HFFc6 (cell line): ENCODE measurements around the gene DDX23. TPM values are rescaled to one million over a fixed set of nuclear protein-coding genes. Genes with fewer than 3 reads are reported as not detected.

Experiments used
- DNase-seq: peaks from one replicate; pipeline ENCODE4 v3.0.0-alpha.2; 2018
- H3K27ac Mint-ChIP-seq: 2 replicates; pipeline ENCODE4 v1.8.0; 2020; ENCODE audit warnings: mild to moderate bottlenecking, mixed read lengths
- H3K27me3 Mint-ChIP-seq: 2 replicates; pipeline ENCODE4 v1.8.0; 2021; ENCODE audit warnings: mild to moderate bottlenecking, moderate library complexity, mixed read lengths; ENCODE audit not compliant: insufficient read depth
- H3K36me3 Mint-ChIP-seq: 2 replicates; pipeline ENCODE4 v1.8.0; 2021; ENCODE audit warnings: low read depth, mixed read lengths
- H3K4me1 Mint-ChIP-seq: 2 replicates; pipeline ENCODE4 v1.8.0; 2020; ENCODE audit warnings: low read depth, mixed read lengths
- H3K4me3 Mint-ChIP-seq: 2 replicates; pipeline ENCODE4 v1.8.0; 2020; ENCODE audit warnings: mild to moderate bottlenecking, moderate library complexity, mixed read lengths
- H3K9me3 Mint-ChIP-seq: 2 replicates; pipeline ENCODE4 v1.8.0; 2020; ENCODE audit warnings: mild to moderate bottlenecking, mixed read lengths
- total RNA-seq, 6 experiments: library from RNA; stranded (reverse); fragmentation: NEBNext Ultra II Directional; extraction: Animal tissue kit (Norgen Biotek cat#: 25700); gene quantifications; 2 replicates in 1 of 6; 3 replicates in 5 of 6; pipeline ENCODE4 v1.2.3, GENCODE V29; 2021
- TF ChIP-seq, protein P1 (sequence below): fragments of 200-600 bp; sonication (generic); IDR thresholded peaks from 2 replicates; pipeline ENCODE4 v1.5.0; 2021; ENCODE audit warnings: antibody characterized with exemption, mild to moderate bottlenecking

Gene DDX23
- total RNA-seq, 6 experiments from 2014 or later, result 57.4 to 84.1 (median 69.8) TPM

DNA sequence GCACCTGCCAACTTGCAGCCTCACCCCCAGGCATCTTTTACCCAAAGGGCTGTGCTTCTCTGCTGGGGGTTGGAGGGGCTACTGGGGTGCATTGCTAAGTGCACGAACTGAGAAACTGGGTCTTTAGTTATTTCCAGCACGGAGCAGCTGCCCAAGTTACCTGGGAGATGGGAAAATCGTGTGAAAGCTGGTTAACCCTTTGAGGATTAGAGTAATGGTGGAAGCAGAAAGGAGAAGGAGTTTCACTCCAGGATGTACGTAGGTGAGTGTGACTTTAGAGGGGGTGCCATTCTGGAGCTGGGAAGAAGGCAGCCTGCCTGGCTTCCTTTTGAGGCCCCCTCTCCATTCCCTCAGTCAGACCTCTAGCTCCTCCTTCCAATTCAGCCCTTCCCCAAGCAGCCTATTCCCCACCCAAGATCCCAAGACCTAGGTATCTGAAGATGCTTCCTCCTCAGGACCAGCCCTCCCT, 62.1 kb downstream of the DDX23 start:
- no peak for DNase-seq
- Mint-ChIP-seq H3K27ac (no peak overlapping the region), H3K4me3 (peak overlapping the region; percentile 91), H3K9me3 (no peaks in the 10 kb centered on the region), H3K36me3 (no peaks in the 10 kb centered on the region), H3K4me1 (peaks cover 29% of the 10 kb centered on the region), H3K27me3 (no peaks in the 10 kb centered on the region)
- TF ChIP-seq, protein P1, sequence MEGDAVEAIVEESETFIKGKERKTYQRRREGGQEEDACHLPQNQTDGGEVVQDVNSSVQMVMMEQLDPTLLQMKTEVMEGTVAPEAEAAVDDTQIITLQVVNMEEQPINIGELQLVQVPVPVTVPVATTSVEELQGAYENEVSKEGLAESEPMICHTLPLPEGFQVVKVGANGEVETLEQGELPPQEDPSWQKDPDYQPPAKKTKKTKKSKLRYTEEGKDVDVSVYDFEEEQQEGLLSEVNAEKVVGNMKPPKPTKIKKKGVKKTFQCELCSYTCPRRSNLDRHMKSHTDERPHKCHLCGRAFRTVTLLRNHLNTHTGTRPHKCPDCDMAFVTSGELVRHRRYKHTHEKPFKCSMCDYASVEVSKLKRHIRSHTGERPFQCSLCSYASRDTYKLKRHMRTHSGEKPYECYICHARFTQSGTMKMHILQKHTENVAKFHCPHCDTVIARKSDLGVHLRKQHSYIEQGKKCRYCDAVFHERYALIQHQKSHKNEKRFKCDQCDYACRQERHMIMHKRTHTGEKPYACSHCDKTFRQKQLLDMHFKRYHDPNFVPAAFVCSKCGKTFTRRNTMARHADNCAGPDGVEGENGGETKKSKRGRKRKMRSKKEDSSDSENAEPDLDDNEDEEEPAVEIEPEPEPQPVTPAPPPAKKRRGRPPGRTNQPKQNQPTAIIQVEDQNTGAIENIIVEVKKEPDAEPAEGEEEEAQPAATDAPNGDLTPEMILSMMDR, result no peak

DNA sequence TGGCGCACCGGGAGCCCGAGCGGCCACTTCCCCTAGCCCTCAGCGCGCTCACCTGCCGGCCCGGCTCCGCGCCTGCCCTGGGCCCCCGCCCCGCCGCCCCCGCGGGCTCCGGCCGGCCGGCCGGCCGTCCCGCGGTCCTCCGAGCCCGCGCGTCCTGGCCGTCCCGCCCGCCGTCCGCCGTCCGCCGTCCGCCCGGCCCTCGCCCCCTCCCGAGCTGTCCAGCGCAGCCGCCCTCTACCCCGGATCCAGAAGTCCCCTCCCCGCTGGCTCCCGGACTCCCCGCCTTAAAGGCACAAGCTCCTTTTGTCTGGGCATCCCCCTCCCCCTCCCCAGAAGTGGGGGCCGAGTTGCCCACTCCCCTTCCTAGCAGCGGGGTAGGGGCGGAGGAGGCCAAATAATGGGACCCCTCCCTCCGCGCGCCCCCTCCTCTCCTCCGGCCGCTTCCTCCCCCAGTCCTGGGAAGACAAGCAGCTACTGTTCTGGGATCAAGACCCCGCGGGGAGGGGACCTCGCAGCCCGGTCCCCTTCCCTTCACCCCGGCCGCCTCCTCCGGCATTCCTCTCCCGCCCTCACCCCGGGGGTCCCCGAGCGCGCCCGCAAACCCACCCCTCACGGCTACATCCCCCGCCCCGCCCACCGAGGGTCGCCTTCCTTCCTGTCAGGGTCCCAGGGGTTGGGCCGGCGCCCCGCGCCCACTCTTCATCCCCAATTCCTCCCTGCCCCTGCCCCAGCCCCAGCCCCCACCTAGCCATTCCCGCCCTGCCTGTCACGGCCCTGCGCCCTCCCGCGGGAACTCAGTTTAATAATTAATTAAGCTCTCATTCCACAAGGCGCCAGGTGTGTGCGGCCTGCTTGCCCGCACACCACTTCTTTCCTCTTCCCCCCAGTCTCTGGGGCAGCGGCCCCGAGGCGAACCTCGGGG, 62.8 kb downstream of the DDX23 start, which contains the start of gene ADCY6:
ADCY6 (minus strand) TSS at position 236 of the 922 bp plus-strand sequence. CDS start 5,655 bp downstream, outside the sequence.
- Mint-ChIP-seq H3K4me1 (peaks cover 23% of the 10 kb centered on the region), H3K4me3 (peak within 1 kb of the TSS; percentile 91), H3K27me3 (no peaks in the 10 kb centered on the region), H3K9me3 (no peaks in the 10 kb centered on the region), H3K36me3 (no peaks in the 10 kb centered on the region), H3K27ac (peak within 1 kb of the TSS; percentile 73)
- TF ChIP-seq, protein P1, result no peak
- peak; percentile 37 for DNase-seq

DNA sequence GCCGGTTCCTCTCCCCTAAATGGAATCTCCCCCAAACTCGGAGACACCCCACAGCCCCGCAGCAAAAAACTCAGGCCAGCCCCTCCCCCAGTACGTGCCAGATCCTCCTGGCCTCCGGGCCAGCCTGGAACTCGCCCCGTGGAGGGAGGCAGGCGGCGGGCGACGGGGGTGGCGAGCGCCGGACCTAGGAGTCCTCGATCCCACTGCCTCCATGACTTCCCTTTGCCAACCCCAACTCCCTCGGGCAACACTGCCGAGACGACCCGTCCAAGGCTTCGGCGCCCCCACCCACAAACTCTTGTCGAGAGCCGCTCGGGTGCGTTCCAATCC, 63.5 kb downstream of the DDX23 start:
- Mint-ChIP-seq H3K27ac (peak overlapping the region; percentile 73), H3K36me3 (no peaks in the 10 kb centered on the region), H3K4me1 (peaks cover 23% of the 10 kb centered on the region), H3K4me3 (peak overlapping the region; percentile 91), H3K27me3 (no peaks in the 10 kb centered on the region), H3K9me3 (no peaks in the 10 kb centered on the region)
- DNase-seq, result no peak
- TF ChIP-seq, protein P1, result no peak

DNA sequence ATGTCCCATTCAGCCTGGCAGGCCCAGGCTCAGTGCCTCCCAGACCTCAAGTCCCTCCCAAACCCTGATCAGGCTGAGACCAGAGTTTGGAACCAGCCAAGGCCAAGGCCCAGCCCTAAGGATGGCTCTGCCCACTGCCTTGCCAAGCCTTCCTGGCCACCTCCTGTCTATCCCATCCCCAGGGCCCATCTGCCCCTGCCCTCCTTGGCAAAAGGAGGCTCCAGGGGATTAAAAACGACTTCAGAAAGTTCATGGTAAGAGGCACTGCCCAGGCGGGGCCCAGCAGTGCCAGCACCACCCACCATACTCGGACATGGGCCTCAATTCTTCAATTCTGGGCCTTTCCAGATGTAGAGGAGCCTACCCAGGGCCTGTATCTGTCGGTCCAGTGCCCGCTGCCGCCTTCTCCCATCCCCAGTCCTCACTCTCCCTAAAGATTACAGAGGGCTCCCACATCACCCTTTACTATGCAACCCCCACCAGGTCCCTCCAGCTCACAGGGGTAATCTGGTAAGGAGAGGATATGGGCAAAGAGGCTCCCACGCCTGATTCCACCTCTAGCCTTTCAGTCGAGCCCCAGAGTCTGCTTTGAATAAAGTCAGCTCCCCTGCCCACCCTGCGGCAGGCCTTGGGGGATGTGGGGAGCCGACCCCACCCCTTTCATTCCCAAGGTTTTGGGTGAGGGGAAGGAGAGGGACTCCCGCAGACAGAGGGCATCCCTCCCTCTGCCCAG, 64.0 kb downstream of the DDX23 start:
- TF ChIP-seq, protein P1, result no peak
- no peaks in the 10 kb centered on the region for H3K9me3 Mint-ChIP-seq
- H3K4me1 Mint-ChIP-seq, result peaks cover 23% of the 10 kb centered on the region
- peak overlapping the region; percentile 73 for H3K27ac Mint-ChIP-seq
- DNase-seq, result no peak
- H3K27me3 Mint-ChIP-seq, result no peaks in the 10 kb centered on the region
- H3K4me3 Mint-ChIP-seq, result peak overlapping the region; percentile 91
- H3K36me3 Mint-ChIP-seq, result no peaks in the 10 kb centered on the region

DNA sequence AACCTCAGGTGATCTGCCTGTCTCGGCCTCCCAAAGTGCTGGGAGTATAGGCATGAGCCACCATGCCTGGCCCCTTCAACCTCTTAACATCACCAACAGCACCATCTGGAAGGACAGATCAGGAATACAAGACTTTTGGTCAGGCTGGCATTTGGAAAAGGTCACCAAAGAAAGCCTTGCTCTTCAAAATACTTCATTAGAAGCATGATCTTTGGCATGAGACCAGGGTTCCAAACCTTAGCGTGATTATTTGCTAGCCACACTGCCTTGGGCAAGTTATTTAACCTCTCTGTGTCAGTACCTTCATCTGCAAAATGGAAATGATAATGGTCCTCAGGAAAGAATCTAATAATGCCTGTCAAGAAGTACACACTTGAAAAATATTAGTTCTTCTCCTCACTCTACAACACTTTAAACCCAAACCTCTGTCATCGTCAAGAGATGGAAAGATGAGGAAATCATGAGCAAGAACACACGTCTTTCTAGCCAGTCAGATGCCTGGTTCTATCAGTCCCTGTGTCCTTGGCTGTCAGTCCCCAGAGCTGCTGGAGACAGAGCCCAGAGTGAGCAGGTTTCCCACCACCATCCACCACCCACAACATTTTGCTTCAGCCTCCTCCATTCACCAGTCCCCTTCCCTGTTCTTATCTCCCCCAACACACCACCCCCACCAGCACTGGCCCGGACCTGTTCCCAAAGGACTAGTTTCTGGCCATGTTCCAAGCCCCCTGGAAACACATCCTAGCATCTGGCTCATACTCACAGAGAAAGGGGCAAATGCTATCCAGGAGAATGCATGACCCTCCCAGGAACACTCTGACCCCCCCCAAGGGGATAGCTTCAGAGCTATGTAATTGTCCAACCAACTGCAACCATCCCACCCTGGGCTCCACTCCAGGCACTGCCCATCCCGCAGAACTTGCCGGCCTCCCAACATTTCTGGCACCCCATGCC, 65.1 kb downstream of the DDX23 start:
- H3K4me1 Mint-ChIP-seq, result peaks cover 28% of the 10 kb centered on the region
- H3K27ac Mint-ChIP-seq, result peak overlapping the region; percentile 73

More for the DNA sequence above, 65.1 kb downstream of the DDX23 start:
- H3K27me3 Mint-ChIP-seq, result no peaks in the 10 kb centered on the region
- H3K36me3 Mint-ChIP-seq, result no peaks in the 10 kb centered on the region
- DNase-seq, result no peak
- TF ChIP-seq, protein P1, result no peak
- peak overlapping the region; percentile 91 for H3K4me3 Mint-ChIP-seq
- H3K9me3 Mint-ChIP-seq, result no peaks in the 10 kb centered on the region
